A673 (cell line): ENCODE results near the gene UXS1. TPM values are rescaled to one million over a fixed set of nuclear protein-coding genes. Genes with fewer than 3 reads are reported as not detected.
A peak's percentile ranks its signal among the peaks of the same experiment; 100 is the strongest.

ENCODE experiments used
- BruUV-seq: library from RNA; stranded (reverse); fragments of 400-500 nt; replicated peaks from 2 replicates; lab custom pipeline; 2021; lab: Mats Ljungman, UMichigan
- CTCF ChIA-PET: fragments of 300-600 bp; sonication (Branson Sonifier 250); formaldehyde crosslinking; loops from one replicate; lab custom pipeline; 2022; ENCODE audit warnings: antibody characterized with exemption; lab: Charles Lee
- POLR2A ChIA-PET: fragments of 300-600 bp; sonication (Branson Sonifier 250); formaldehyde crosslinking; loops from one replicate; lab custom pipeline; 2022; ENCODE audit warnings: antibody characterized with exemption; ENCODE audit not compliant: low non-redundant PET; lab: Charles Lee
- DNase-seq: peaks from one replicate; pipeline ENCODE4 v3.0.0-alpha.2; 2015; ENCODE audit warnings: low spot score
- H3K27ac ChIP-seq: fragments of 200-600 bp; sonication (generic); 2 replicates; pipeline ENCODE4 v1.5.1; 2016; ENCODE audit warnings: mixed run types, low read depth, mild to moderate bottlenecking, mixed read lengths, antibody characterized with exemption, low read length; ENCODE audit not compliant: poor library complexity, severe bottlenecking
- H3K27me3 ChIP-seq: fragments of 200-600 bp; sonication (generic); replicated peaks from 2 replicates; pipeline ENCODE4 v1.6.1; 2017; ENCODE audit warnings: mixed run types, low read depth, mild to moderate bottlenecking, mixed read lengths, antibody characterized with exemption, low read length; ENCODE audit not compliant: insufficient read depth, poor library complexity
- H3K36me3 ChIP-seq: fragments of 200-600 bp; sonication (generic); 2 replicates; pipeline ENCODE4 v1.6.1; 2016; ENCODE audit warnings: mixed run types, mild to moderate bottlenecking, mixed read lengths, antibody characterized with exemption, low read length; ENCODE audit not compliant: insufficient read depth, poor library complexity, severe bottlenecking
- H3K4me1 ChIP-seq: fragments of 200-600 bp; sonication (generic); 2 replicates; pipeline ENCODE4 v1.6.1; 2017; ENCODE audit warnings: mixed run types, mild to moderate bottlenecking, mixed read lengths, antibody characterized with exemption, low read length; ENCODE audit not compliant: insufficient read depth, poor library complexity, severe bottlenecking
- H3K4me3 ChIP-seq: fragments of 200-600 bp; sonication (generic); 2 replicates; pipeline ENCODE4 v1.5.1; 2016; ENCODE audit warnings: low read depth, mixed run types, mild to moderate bottlenecking, mixed read lengths, low read length; ENCODE audit not compliant: poor library complexity, severe bottlenecking
- H3K9me3 ChIP-seq: fragments of 200-600 bp; sonication (generic); 2 replicates; pipeline ENCODE4 v1.6.1; 2016; ENCODE audit warnings: mixed run types, low read depth, mild to moderate bottlenecking, mixed read lengths, antibody characterized with exemption, low read length; ENCODE audit not compliant: poor library complexity, severe bottlenecking
- EZH2 ChIP-seq: fragments of 200-600 bp; sonication (generic); IDR thresholded peaks from 2 replicates; pipeline ENCODE4 v1.6.1; 2017; ENCODE audit warnings: borderline replicate concordance, low read depth, mild to moderate bottlenecking, mixed read lengths, antibody characterized with exemption, low read length; ENCODE audit not compliant: poor library complexity, severe bottlenecking
- intact Hi-C: fragments of 100-400 bp; cut with micrococcal nuclease; formaldehyde crosslinking; loops from one replicate; pipeline ENCODE4 v1.10.0; 2022; ENCODE audit not compliant: unreplicated experiment
- total RNA-seq: library from RNA; stranded (reverse); gene quantifications from 2 replicates; pipeline ENCODE4 v1.2.3, GENCODE V29; 2021
- TF ChIP-seq, protein P1 (sequence below): fragments of 300-800, 200-600 bp; sonication (generic); conservative IDR thresholded peaks from 2 replicates; pipeline ENCODE4 v1.5.1; 2017; ENCODE audit warnings: low read depth, mild to moderate bottlenecking, antibody characterized with exemption, low read length, moderate library complexity, mixed read lengths

UXS1 gene
- total RNA-seq, 1 experiment from 2014 or later, result 48.6 TPM

DNA sequence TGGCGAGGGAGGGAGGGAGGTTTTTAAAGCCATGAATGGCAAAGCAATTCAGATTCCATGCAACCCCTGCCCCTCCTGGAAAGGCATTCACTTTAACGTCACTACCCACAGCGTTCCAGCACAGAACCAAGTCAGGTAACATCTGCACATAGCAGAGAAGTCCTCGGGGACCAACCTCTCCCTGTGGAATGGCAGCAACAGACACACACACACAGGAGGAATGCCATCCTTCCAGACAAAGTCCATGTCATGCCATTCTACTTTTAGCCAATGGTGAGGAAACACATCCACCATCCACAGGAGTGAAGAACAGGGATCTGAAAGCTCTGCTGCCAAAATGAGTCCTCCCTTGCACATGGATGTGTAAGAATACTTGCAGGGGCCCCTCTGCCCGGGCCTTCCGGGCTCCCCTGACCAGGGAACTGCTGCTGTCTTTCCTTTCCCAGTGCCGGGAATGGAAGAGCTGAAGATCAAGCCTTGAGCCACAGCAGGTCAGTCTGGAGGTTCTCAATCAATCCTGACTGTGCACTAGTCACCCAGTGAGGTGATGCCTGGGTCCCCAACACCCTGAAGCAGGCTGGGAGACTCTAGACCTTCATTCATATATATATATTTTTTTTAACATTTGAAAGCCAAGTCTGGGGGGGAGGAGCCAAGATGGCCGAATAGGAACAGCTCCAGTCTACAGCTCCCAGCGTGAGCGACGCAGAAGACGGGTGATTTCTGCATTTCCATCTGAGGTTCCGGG lies 63.7 kb downstream of the UXS1 start:
- Histone ChIP-seq H3K27ac (no peak overlapping the region), H3K9me3 (no peaks in the 10 kb centered on the region), H3K36me3 (no peaks in the 10 kb centered on the region), H3K4me1 (no peaks in the 10 kb centered on the region), H3K4me3 (peak overlapping the region; percentile 17), H3K27me3 (no peaks in the 10 kb centered on the region)
- no TSS peak for BruUV-seq
- no peak for TF ChIP-seq EZH2
- TF ChIP-seq, protein P1, sequence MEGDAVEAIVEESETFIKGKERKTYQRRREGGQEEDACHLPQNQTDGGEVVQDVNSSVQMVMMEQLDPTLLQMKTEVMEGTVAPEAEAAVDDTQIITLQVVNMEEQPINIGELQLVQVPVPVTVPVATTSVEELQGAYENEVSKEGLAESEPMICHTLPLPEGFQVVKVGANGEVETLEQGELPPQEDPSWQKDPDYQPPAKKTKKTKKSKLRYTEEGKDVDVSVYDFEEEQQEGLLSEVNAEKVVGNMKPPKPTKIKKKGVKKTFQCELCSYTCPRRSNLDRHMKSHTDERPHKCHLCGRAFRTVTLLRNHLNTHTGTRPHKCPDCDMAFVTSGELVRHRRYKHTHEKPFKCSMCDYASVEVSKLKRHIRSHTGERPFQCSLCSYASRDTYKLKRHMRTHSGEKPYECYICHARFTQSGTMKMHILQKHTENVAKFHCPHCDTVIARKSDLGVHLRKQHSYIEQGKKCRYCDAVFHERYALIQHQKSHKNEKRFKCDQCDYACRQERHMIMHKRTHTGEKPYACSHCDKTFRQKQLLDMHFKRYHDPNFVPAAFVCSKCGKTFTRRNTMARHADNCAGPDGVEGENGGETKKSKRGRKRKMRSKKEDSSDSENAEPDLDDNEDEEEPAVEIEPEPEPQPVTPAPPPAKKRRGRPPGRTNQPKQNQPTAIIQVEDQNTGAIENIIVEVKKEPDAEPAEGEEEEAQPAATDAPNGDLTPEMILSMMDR, result no peak
- POLR2A ChIA-PET, result no interaction called here
- no peak for DNase-seq
- intact Hi-C loops, result no loop called here
- CTCF ChIA-PET, result no interaction called here

DNA sequence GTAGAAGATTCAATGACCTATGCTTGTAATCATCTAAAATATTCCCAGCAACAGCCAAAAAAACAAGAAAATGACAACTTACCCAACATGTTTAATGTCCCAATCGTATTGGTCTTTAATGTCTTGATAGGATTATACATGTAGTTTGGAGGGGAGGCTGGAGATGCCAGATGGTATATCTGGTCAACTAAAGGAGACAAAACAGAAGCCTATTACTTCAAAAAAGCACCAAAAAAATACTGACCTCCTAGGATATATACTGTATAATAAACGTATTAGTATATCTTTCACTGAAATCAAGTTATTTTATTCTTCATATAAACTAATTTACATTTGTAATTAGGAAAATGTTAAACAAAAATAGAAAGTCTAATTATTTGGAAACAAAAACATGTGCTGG lies 64.5 kb downstream of the UXS1 start:
- no peak overlapping the region for H3K4me3 ChIP-seq
- no peak for TF ChIP-seq EZH2
- TF ChIP-seq, protein P1, result no peak
- no peaks in the 10 kb centered on the region for H3K4me1 ChIP-seq
- no peaks in the 10 kb centered on the region for H3K27me3 ChIP-seq
- DNase-seq, result no peak
- no peak overlapping the region for H3K27ac ChIP-seq
- intact Hi-C loops, result no loop called here
- BruUV-seq, result no TSS peak
- ChIA-PET POLR2A (no interaction called here), CTCF (no interaction called here)
- no peaks in the 10 kb centered on the region for H3K9me3 ChIP-seq
- H3K36me3 ChIP-seq, result no peaks in the 10 kb centered on the region

DNA sequence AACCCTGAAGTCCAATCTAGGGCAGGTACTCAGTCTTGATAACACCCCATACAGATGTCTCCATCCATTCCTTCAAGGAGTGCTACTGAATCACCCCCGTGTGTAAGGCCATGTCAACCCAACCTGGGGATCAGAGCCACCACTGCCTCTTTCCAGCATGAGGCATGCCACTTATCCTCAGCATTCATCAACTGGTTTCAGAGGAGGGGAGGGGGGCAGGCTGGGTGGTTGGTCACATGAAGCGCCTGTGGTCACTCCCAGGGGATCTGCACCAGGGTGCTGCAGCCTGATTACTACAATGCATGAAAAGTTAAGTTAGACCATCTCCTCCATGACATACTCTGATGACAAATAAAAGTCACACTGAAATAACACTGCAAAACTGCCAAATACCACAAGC lies 65.0 kb downstream of the UXS1 start:
- H3K27ac ChIP-seq, result no peak overlapping the region
- no peak for TF ChIP-seq EZH2
- TF ChIP-seq, protein P1, result no peak
- CTCF ChIA-PET, result no interaction called here
- intact Hi-C loops, result no loop called here
- H3K4me1 ChIP-seq, result no peaks in the 10 kb centered on the region
- H3K4me3 ChIP-seq, result no peak overlapping the region
- POLR2A ChIA-PET, result no interaction called here
- no peak for DNase-seq
- BruUV-seq, result no TSS peak
- H3K27me3 ChIP-seq, result no peaks in the 10 kb centered on the region
- no peaks in the 10 kb centered on the region for H3K9me3 ChIP-seq
- H3K36me3 ChIP-seq, result no peaks in the 10 kb centered on the region
